PC-3 (cell line): Measurements from ENCODE around the gene GP5. TPM values are rescaled to one million over a fixed set of nuclear protein-coding genes. Genes with fewer than 3 reads are reported as not detected.

ENCODE experiments used
- ATAC-seq: fragments of 200-7000 bp; cut with Tn5 transposase; 2 replicates; pipeline ENCODE4 v1.9.1; 2020; ENCODE audit warnings: mild to moderate bottlenecking, moderate library complexity
- BruUV-seq: library from RNA; stranded (reverse); fragments of 400-500 nt; replicated peaks from 2 replicates; lab custom pipeline; 2021; lab: Mats Ljungman, UMichigan
- CTCF ChIA-PET: fragments of 300-600 bp; sonication (Branson Sonifier 250); formaldehyde crosslinking; loops from one replicate; lab custom pipeline; 2022; ENCODE audit warnings: antibody characterized with exemption; lab: Charles Lee
- POLR2A ChIA-PET: fragments of 300-600 bp; sonication (Branson Sonifier 250); formaldehyde crosslinking; loops from one replicate; lab custom pipeline; 2022; ENCODE audit warnings: antibody characterized with exemption; ENCODE audit not compliant: unreplicated experiment; lab: Charles Lee
- DNase-seq: peaks from one replicate; pipeline ENCODE4 v3.0.0-alpha.2; 2015
- H2AFZ ChIP-seq: fragments of 300-600 bp; sonication (generic); 2 replicates; pipeline ENCODE4 v1.6.0; 2016; ENCODE audit warnings: antibody characterized with exemption, low read length
- H3F3A ChIP-seq: fragments of 300-600 bp; sonication (generic); one replicate; pipeline ENCODE4 v1.6.0; 2017; ENCODE audit warnings: antibody characterized with exemption, low read length, control low read depth, mild to moderate bottlenecking; ENCODE audit not compliant: unreplicated experiment
- H3K27ac ChIP-seq: fragments of 300-600 bp; sonication (generic); 2 replicates; pipeline ENCODE4 v1.5.1; 2016; ENCODE audit warnings: mild to moderate bottlenecking, low read length
- H3K27me3 ChIP-seq: fragments of 300-600 bp; sonication (generic); 2 replicates; pipeline ENCODE4 v1.6.1; 2016; ENCODE audit warnings: low read length, mixed read lengths
- H3K36me3 ChIP-seq: fragments of 300-600 bp; sonication (generic); 2 replicates; pipeline ENCODE4 v1.6.1; 2016; ENCODE audit warnings: low read depth, mixed run types, low read length, mixed read lengths
- H3K4me1 ChIP-seq: fragments of 300-600 bp; sonication (generic); 2 replicates; pipeline ENCODE4 v1.5.1; 2016; ENCODE audit warnings: low read length; ENCODE audit not compliant: insufficient read depth
- H3K4me2 ChIP-seq: fragments of 300-600 bp; sonication (generic); 2 replicates; pipeline ENCODE4 v1.6.0; 2016; ENCODE audit warnings: low read length
- H3K4me3 ChIP-seq: fragments of 300-600 bp; sonication (generic); 2 replicates; pipeline ENCODE4 v1.5.1; 2016; ENCODE audit warnings: mild to moderate bottlenecking, low read length, mixed read lengths
- H3K79me2 ChIP-seq: fragments of 300-600 bp; sonication (generic); 2 replicates; pipeline ENCODE4 v1.6.1; 2017; ENCODE audit warnings: low read length, mixed read lengths
- H3K9ac ChIP-seq: fragments of 300-600 bp; sonication (generic); 2 replicates; pipeline ENCODE4 v1.6.0; 2016; ENCODE audit warnings: mild to moderate bottlenecking, low read length
- H3K9me2 ChIP-seq: fragments of 300-600 bp; sonication (generic); replicated peaks from 2 replicates; pipeline ENCODE4 v1.6.1; 2016; ENCODE audit warnings: mixed run types, low read length, mixed read lengths
- H3K9me3 ChIP-seq: fragments of 300-600 bp; sonication (generic); 2 replicates; pipeline ENCODE4 v1.6.1; 2016; ENCODE audit warnings: low read length, mixed read lengths
- H4K20me1 ChIP-seq: fragments of 300-600 bp; sonication (generic); 2 replicates; pipeline ENCODE4 v1.6.1; 2016; ENCODE audit warnings: low read length, mixed read lengths
- CTCF ChIP-seq: fragments of 300-600 bp; sonication (generic); conservative IDR thresholded peaks from 2 replicates; pipeline ENCODE4 v1.5.1; 2017; ENCODE audit warnings: antibody characterized with exemption, low read depth, mild to moderate bottlenecking, low read length
- EZH2 ChIP-seq: fragments of 300-600 bp; sonication (generic); IDR thresholded peaks from one replicate; pipeline ENCODE4 v1.6.1; 2017; ENCODE audit warnings: antibody characterized with exemption, mild to moderate bottlenecking, low read length; ENCODE audit not compliant: unreplicated experiment
- EZH2phosphoT487 ChIP-seq: fragments of 300-600 bp; sonication (generic); IDR thresholded peaks from 2 replicates; pipeline ENCODE4 v1.6.1; 2018; ENCODE audit warnings: mild to moderate bottlenecking, antibody characterized with exemption, low read length, borderline replicate concordance
- intact Hi-C: fragments of 100-400 bp; cut with micrococcal nuclease; formaldehyde crosslinking; loops from 2 replicates; pipeline ENCODE4 v1.9.0; 2023
- total RNA-seq: library from RNA; depleted of rRNA; stranded (reverse); fragments of >200 nt; gene quantifications from 2 replicates; pipeline ENCODE4 v1.2.3, GENCODE V29; 2014

The GP5 gene
- total RNA-seq, 1 experiment from 2014 or later, result not detected

- H3K4me1 ChIP-seq, result 0 out of 2 replicates have a peak, but pooled peaks cover 4% of the 10 kb centered on the region
- H4K20me1 ChIP-seq, result no peaks in the 10 kb centered on the region
- DNase-seq, result no peak
- no peaks in the 10 kb centered on the region for H3K9me2 ChIP-seq
- H3K79me2 ChIP-seq, result no peaks in the 10 kb centered on the region
- TF ChIP-seq EZH2, result no peak
- no peak for TF ChIP-seq CTCF
- no peak for TF ChIP-seq EZH2phosphoT487
- ChIA-PET POLR2A (no interaction called here), CTCF (no interaction called here)
- no peaks in the 10 kb centered on the region for H3K27me3 ChIP-seq
- intact Hi-C loops, result no loop called here
- H2AFZ ChIP-seq, result no peak overlapping the region
- no peak for ATAC-seq
- H3F3A ChIP-seq, result no peaks in the 10 kb centered on the region
- H3K27ac ChIP-seq, result no peak overlapping the region
- H3K4me3 ChIP-seq, result no peak overlapping the region
- H3K4me2 ChIP-seq, result no peak overlapping the region
- no peak overlapping the region for H3K9ac ChIP-seq
- H3K9me3 ChIP-seq, result no peaks in the 10 kb centered on the region
- BruUV-seq, result no TSS peak
- H3K36me3 ChIP-seq, result no peaks in the 10 kb centered on the region
These were observed 24.1 kb downstream of the GP5 start for GRCh38 chr3:194374935-194375334.

- no peak overlapping the region for H3K4me2 ChIP-seq
- H3K9ac ChIP-seq, result no peak overlapping the region
- H3K9me2 ChIP-seq, result no peaks in the 10 kb centered on the region
- no TSS peak for BruUV-seq
- no peak overlapping the region for H3K4me3 ChIP-seq
- H3K4me1 ChIP-seq, result peaks cover 12% of the 10 kb centered on the region; the same call in 1 of the 2 replicates
- CTCF ChIA-PET, result no interaction called here
- no peaks in the 10 kb centered on the region for H3F3A ChIP-seq
- TF ChIP-seq EZH2, result no peak
- no peaks in the 10 kb centered on the region for H4K20me1 ChIP-seq
- intact Hi-C loops, result no loop called here
- ATAC-seq (no peak), DNase-seq (no peak)
- H3K27ac ChIP-seq, result no peak overlapping the region
- H3K9me3 ChIP-seq, result no peaks in the 10 kb centered on the region
- no peak overlapping the region for H2AFZ ChIP-seq
- no peaks in the 10 kb centered on the region for H3K36me3 ChIP-seq
- no peaks in the 10 kb centered on the region for H3K79me2 ChIP-seq
- POLR2A ChIA-PET, result no interaction called here
- no peaks in the 10 kb centered on the region for H3K27me3 ChIP-seq
These were observed 25.2 kb downstream of the GP5 start for GRCh38 chr3:194373899-194374298.

GRCh38 chr3:194373028-194373427 lies 26.0 kb downstream of the GP5 start:
- no peak for ATAC-seq
- Histone ChIP-seq H3K36me3 (no peaks in the 10 kb centered on the region), H3K27ac (no peak overlapping the region), H3K9me3 (no peaks in the 10 kb centered on the region), H3K4me1 (peaks cover 12% of the 10 kb centered on the region; the same call in 1 of the 2 replicates), H4K20me1 (no peaks in the 10 kb centered on the region), H3F3A (no peaks in the 10 kb centered on the region), H3K9me2 (no peaks in the 10 kb centered on the region), H3K27me3 (no peaks in the 10 kb centered on the region), H3K4me2 (no peak overlapping the region), H3K4me3 (no peak overlapping the region), H3K9ac (no peak overlapping the region), H3K79me2 (no peaks in the 10 kb centered on the region), H2AFZ (no peak overlapping the region)
- TF ChIP-seq EZH2 (no peak), CTCF (no peak), EZH2phosphoT487 (no peak)
- CTCF ChIA-PET, result no interaction called here
- DNase-seq, result no peak
- intact Hi-C loops, result no loop called here
- BruUV-seq, result no TSS peak
- POLR2A ChIA-PET, result no interaction called here
